ENCODE data around the gene RBM22. TPM values are rescaled to one million over a fixed set of nuclear protein-coding genes. Genes with fewer than 3 reads are reported as not detected.
A peak's percentile ranks its signal among the peaks of the same experiment; 100 is the strongest.

Gene RBM22
- polyA plus RNA-seq, 1 of the 3 experiments (the other 2 are of a cell fraction) = 30.7 TPM

DNA sequence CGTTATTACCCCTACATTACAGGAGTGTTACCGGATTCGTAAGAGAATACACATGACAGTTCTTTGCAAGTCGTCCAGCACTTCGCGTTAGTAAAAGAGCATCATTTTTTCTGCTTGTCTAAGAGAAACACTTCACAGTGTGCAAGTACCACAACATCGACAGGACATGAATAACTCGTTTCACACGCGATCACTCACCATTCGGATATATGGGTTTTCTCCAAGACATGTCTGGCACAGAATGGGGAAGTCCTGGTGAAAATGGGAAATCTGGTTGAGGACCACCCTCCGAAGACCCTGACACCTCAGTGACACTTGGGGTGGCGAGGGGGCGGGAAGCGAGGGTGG lies 642 bp downstream of the RBM22 start:
- H3K79me2 ChIP-seq (ENCODE audit: insufficient read depth) = peaks cover 28% of the 10 kb centered on the region
- ChIA-PET POLR2A (interaction anchor here (0.9 to 1.9 kb wide), 12 partner anchors 11 to 251 kb away, joined by 3 to 10 read pairs (median 4); partner anchors contain the start of genes DCTN4 and SMIM3), CTCF (interaction anchor here (0.5 to 3.0 kb wide), 37 partner anchors 9 to 468 kb away, joined by 3 to 35 read pairs (median 4); partner anchors contain the start of genes DCTN4, MYOZ3 and SMIM3)
- H3K27me3 ChIP-seq (ENCODE audit: insufficient read depth) = no peaks in the 10 kb centered on the region
- peaks cover 4% of the 10 kb centered on the region; the same call in 1 of the 2 replicates for H4K20me1 ChIP-seq (ENCODE audit: insufficient read depth)
- peak overlapping the region; percentile 81 for H3K4me2 ChIP-seq
- H3F3A ChIP-seq (replicated peaks; ENCODE audit: insufficient read depth) = peaks cover 30% of the 10 kb centered on the region
- H3K4me1 ChIP-seq (ENCODE audit: control insufficient read depth in 1 of 2, insufficient read depth in 2 of 2, low read depth in 1 of 2, low read length in 1 of 2) = peaks cover 11 to 15% of the 10 kb centered on the region in 2 experiments
- WGBS (ENCODE audit: low lambda C conversion rate) = 6% methylated on average over 15 of the region's 15 CpGs
- H3K9me2 ChIP-seq = no peaks in the 10 kb centered on the region
- peak overlapping the region; percentile 93 for H3K9ac ChIP-seq
- H3K4me3 ChIP-seq (ENCODE audit: low read depth in 2 of 2, low read length in 1 of 2) = peak overlapping the region; percentile 76 to 98
- peak overlapping the region; percentile 87 to 95 for H3K27ac ChIP-seq (ENCODE audit: low read depth in 2 of 2, low read length in 1 of 2)
- peaks cover 37 to 39% of the 10 kb centered on the region in 2 experiments for H3K36me3 ChIP-seq (replicated peaks in 1 of 2; ENCODE audit: control insufficient read depth in 1 of 2, insufficient read depth in 2 of 2, low read length in 1 of 2)
- no peak for TF ChIP-seq MXI1 (IDR thresholded peaks at IDR 0.05; ENCODE audit: low read depth, low read length)
- no peak for TF ChIP-seq REST (IDR thresholded peaks at IDR 0.05; ENCODE audit: low read depth, low read length)
- TF ChIP-seq GABPA (IDR thresholded peaks at IDR 0.05; ENCODE audit: low read depth) = no peak
- no peak for TF ChIP-seq NFIC (IDR thresholded peaks at IDR 0.05; ENCODE audit: borderline replicate concordance)
- no peak for TF ChIP-seq FOXJ3 (CRISPR knock-in tag; IDR thresholded peaks at IDR 0.05)
- no peak for TF ChIP-seq SIN3A (IDR thresholded peaks at IDR 0.05; ENCODE audit: borderline replicate concordance, low read depth, low read length)
- TF ChIP-seq TAF1 (IDR thresholded peaks at IDR 0.05; ENCODE audit: borderline replicate concordance, low read depth, low read length) = no peak
- no peak for TF ChIP-seq SMC3 (IDR thresholded peaks at IDR 0.05; ENCODE audit: low read depth, low read length)
- no peak for TF ChIP-seq MAX (IDR thresholded peaks at IDR 0.05; ENCODE audit: low read depth)
- peak overlapping the region; percentile 93 for H2AFZ ChIP-seq (ENCODE audit: low read depth)
- no peaks in the 10 kb centered on the region for H3K9me3 ChIP-seq
- DNase-seq = no peak

DNA sequence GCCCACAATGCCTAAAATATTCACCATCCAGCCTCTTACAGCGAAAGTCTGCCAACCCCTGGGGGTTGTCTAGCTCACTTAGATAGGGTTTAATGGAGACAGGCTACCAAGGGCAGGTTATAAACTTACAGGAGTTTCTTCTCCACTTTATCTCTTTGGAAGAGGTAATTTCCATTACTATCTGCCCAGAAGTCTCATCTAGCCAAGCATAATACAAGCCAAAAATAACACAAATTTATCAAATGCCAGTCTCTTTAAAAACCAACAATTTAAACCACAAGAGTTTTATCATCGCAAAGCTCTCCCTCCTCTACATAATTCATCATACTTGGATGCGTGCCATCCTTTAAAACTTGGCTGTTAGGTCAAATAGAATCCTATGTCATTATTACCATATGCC lies 6.2 kb downstream of the RBM22 start:
- peaks cover 82 to 85% of the 10 kb centered on the region in 2 experiments for H3K36me3 ChIP-seq (replicated peaks in 1 of 2; ENCODE audit: control insufficient read depth in 1 of 2, insufficient read depth in 2 of 2, low read length in 1 of 2)
- peaks cover 29% of the 10 kb centered on the region for H4K20me1 ChIP-seq (ENCODE audit: insufficient read depth)
- no peaks in the 10 kb centered on the region for H3K9me2 ChIP-seq
- H3F3A ChIP-seq (replicated peaks; ENCODE audit: insufficient read depth) = peaks cover 25% of the 10 kb centered on the region
- DNase-seq = no peak
- peaks cover 4 to 8% of the 10 kb centered on the region in 2 experiments for H3K4me1 ChIP-seq (ENCODE audit: control insufficient read depth in 1 of 2, insufficient read depth in 2 of 2, low read depth in 1 of 2, low read length in 1 of 2)
- ChIA-PET POLR2A (no interaction called here), CTCF (interaction anchor here (0.8 kb wide), 1 partner anchor 74 kb away, joined by 3 read pairs; no protein-coding TSS in a partner anchor)
- H3K9me3 ChIP-seq = no peaks in the 10 kb centered on the region
- H3K4me2 ChIP-seq = peak overlapping the region; percentile 38; the same call in 1 of the 2 replicates
- peaks cover 16% of the 10 kb centered on the region for H3K79me2 ChIP-seq (ENCODE audit: insufficient read depth)
- peak overlapping the region in 1 of 2 experiments; percentile 44; a peak in 2 of 4 replicates for H3K27ac ChIP-seq (ENCODE audit: low read depth in 2 of 2, low read length in 1 of 2)
- 48% methylated on average over 3 of the region's 3 CpGs for WGBS (ENCODE audit: low lambda C conversion rate)
- H3K27me3 ChIP-seq (ENCODE audit: insufficient read depth) = no peaks in the 10 kb centered on the region
- H2AFZ ChIP-seq (ENCODE audit: low read depth) = no peak overlapping the region
- H3K4me3 ChIP-seq (ENCODE audit: low read depth in 2 of 2, low read length in 1 of 2) = no peak overlapping the region
- H3K9ac ChIP-seq = no peak overlapping the region
- TF ChIP-seq, protein P1, sequence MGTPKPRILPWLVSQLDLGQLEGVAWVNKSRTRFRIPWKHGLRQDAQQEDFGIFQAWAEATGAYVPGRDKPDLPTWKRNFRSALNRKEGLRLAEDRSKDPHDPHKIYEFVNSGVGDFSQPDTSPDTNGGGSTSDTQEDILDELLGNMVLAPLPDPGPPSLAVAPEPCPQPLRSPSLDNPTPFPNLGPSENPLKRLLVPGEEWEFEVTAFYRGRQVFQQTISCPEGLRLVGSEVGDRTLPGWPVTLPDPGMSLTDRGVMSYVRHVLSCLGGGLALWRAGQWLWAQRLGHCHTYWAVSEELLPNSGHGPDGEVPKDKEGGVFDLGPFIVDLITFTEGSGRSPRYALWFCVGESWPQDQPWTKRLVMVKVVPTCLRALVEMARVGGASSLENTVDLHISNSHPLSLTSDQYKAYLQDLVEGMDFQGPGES (IDR thresholded peaks at IDR 0.05; ENCODE audit: low read depth, low read length) = no peak
- TF ChIP-seq ELF1 (IDR thresholded peaks at IDR 0.05) = no peak
- no peak for TF ChIP-seq CHD2 (IDR thresholded peaks at IDR 0.05; ENCODE audit: low read length, partially characterized antibody)
- no peak for TF ChIP-seq GABPA (IDR thresholded peaks at IDR 0.05; ENCODE audit: low read depth)
- peak; percentile 97 for TF ChIP-seq NFIC (IDR thresholded peaks at IDR 0.05; ENCODE audit: borderline replicate concordance)
- TF ChIP-seq GATA2 (CRISPR knock-in tag; IDR thresholded peaks at IDR 0.05) = no peak
- TF ChIP-seq TAF1 (IDR thresholded peaks at IDR 0.05; ENCODE audit: borderline replicate concordance, low read depth, low read length) = no peak
- TF ChIP-seq PBX3 (IDR thresholded peaks at IDR 0.05) = peak; percentile 94
- no peak for TF ChIP-seq MXI1 (IDR thresholded peaks at IDR 0.05; ENCODE audit: low read depth, low read length)
- TF ChIP-seq MEF2A (IDR thresholded peaks at IDR 0.05; ENCODE audit: borderline replicate concordance, low read depth) = peak; percentile 78; the same call in 1 of the 2 replicates
- TF ChIP-seq EZH2phosphoT487 (IDR thresholded peaks at IDR 0.05; ENCODE audit: borderline replicate concordance, low read depth) = no peak
- TF ChIP-seq POLR2AphosphoS5 (IDR thresholded peaks at IDR 0.05; ENCODE audit: low read depth, low read length) = peak; percentile 70; the same call in 1 of the 2 replicates
- TF ChIP-seq, protein P2, sequence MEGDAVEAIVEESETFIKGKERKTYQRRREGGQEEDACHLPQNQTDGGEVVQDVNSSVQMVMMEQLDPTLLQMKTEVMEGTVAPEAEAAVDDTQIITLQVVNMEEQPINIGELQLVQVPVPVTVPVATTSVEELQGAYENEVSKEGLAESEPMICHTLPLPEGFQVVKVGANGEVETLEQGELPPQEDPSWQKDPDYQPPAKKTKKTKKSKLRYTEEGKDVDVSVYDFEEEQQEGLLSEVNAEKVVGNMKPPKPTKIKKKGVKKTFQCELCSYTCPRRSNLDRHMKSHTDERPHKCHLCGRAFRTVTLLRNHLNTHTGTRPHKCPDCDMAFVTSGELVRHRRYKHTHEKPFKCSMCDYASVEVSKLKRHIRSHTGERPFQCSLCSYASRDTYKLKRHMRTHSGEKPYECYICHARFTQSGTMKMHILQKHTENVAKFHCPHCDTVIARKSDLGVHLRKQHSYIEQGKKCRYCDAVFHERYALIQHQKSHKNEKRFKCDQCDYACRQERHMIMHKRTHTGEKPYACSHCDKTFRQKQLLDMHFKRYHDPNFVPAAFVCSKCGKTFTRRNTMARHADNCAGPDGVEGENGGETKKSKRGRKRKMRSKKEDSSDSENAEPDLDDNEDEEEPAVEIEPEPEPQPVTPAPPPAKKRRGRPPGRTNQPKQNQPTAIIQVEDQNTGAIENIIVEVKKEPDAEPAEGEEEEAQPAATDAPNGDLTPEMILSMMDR (IDR thresholded peaks at IDR 0.05) = no peak

Data from SK-N-SH (cell line).